Erythroblast (primary cell): ENCODE data around the gene CIITA.

Source experiments
- GATA1 ChIP-seq: IDR thresholded peaks from 2 replicates; pipeline ENCODE4 v1.6.1; 2011; ENCODE audit warnings: low read depth, mild to moderate bottlenecking, control low read depth, low read length, moderate library complexity
- POLR2A ChIP-seq: IDR thresholded peaks from 2 replicates; pipeline ENCODE4 v1.6.1; 2011; ENCODE audit warnings: mild to moderate bottlenecking, low read length

GRCh38 chr16:10907757-10908045 lies 30.7 kb downstream of the CIITA start:
- no peak for TF ChIP-seq POLR2A
- no peak for TF ChIP-seq GATA1
